Measurements from ENCODE around the gene NR5A1. TPM values are rescaled to one million over a fixed set of nuclear protein-coding genes. Genes with fewer than 3 reads are reported as not detected.

Gene NR5A1
- total and polyA plus RNA-seq, 10 of the 15 experiments (the other 5 are each of a cell fraction or from before 2014, with no cell fraction given) = 0.06 to 0.24 (median 0.08) TPM; not detected in 5

- Histone ChIP-seq H2AFZ (ENCODE audit: control insufficient read depth, low read depth, low read length) (no peak overlapping the region), H3K9ac (ENCODE audit: control insufficient read depth, insufficient read depth, low read length) (no peak overlapping the region), H3K79me2 (ENCODE audit: control insufficient read depth, insufficient read depth, low read length) (no peaks in the 10 kb centered on the region), H3K27ac (ENCODE audit: control insufficient read depth, insufficient read depth) (no peak overlapping the region), H4K20me1 (ENCODE audit: control insufficient read depth, insufficient read depth) (no peaks in the 10 kb centered on the region), H3K4me1 (ENCODE audit: control insufficient read depth, insufficient read depth, low read length) (no peaks in the 10 kb centered on the region), H3K4me3 (no peak overlapping the region), H3K4me2 (ENCODE audit: control insufficient read depth, insufficient read depth) (no peak overlapping the region), H3K27me3 (replicated peaks in 1 of 2; ENCODE audit: control insufficient read depth in 2 of 2, insufficient read depth in 2 of 2, low read length in 1 of 2) (no peaks in the 10 kb centered on the region; a peak in 1 of 4 replicates), H3K36me3 (ENCODE audit: control insufficient read depth in 2 of 2, insufficient read depth in 2 of 2, low read length in 1 of 2) (no peaks in the 10 kb centered on the region), H3K9me3 (replicated peaks; ENCODE audit: control insufficient read depth, insufficient read depth, low read length) (no peaks in the 10 kb centered on the region)
- WGBS (ENCODE audit: insufficient coverage, insufficient replicate concordance, low lambda C conversion rate, missing lambda C conversion rate) = 43% methylated on average over 7 of the region's 7 CpGs
- intact Hi-C loops (cut with micrococcal nuclease; ENCODE audit: unreplicated experiment) = no loop called here
- POLR2A ChIA-PET = no interaction called here
- BruUV-seq (replicated peaks) = no TSS peak
- in situ Hi-C loops (cut with MboI) = no loop called here
- no peak for ATAC-seq
- SMC1A ChIA-PET (ENCODE audit: uncharacterized antibody, unreplicated experiment) = no interaction called here
- CTCF ChIA-PET = no interaction called here
- no peak for FAIRE-seq
- TF ChIP-seq YBX1 (IDR thresholded peaks at IDR 0.05) (no peak), TARDBP (IDR thresholded peaks at IDR 0.05; ENCODE audit: borderline replicate concordance) (no peak), NKRF (conservative IDR thresholded peaks at IDR 0.05) (no peak), ATF2 (IDR thresholded peaks at IDR 0.05; ENCODE audit: low read length) (no peak), STAT1 (conservative IDR thresholded peaks at IDR 0.05) (no peak), JUNB (IDR thresholded peaks at IDR 0.05) (no peak), SMAD1 (IDR thresholded peaks at IDR 0.05; ENCODE audit: low read depth, partially characterized antibody) (no peak), NR2C1 (IDR thresholded peaks at IDR 0.05) (no peak)
- DNase-seq (ENCODE audit: low read depth, low spot score) = no peak
- RAD21 ChIA-PET (ENCODE audit: unreplicated experiment) = interaction anchor here (1.0 kb wide), 1 partner anchor 66 kb away, joined by 3 read pairs; no protein-coding TSS in a partner anchor
These were observed 36.5 kb downstream of the NR5A1 start for GRCh38 chr9:124470726-124471125.
